22Rv1 (cell line): ENCODE results near the gene APBB3.

Experiments used
- H3K27ac ChIP-seq: fragments of 450-650 bp; 2 replicates; pipeline ENCODE4 v1.5.1; 2017
- CTCF ChIP-seq: fragments of 450-650 bp; IDR thresholded peaks from 2 replicates; pipeline ENCODE4 v1.5.1; 2017; ENCODE audit warnings: mild to moderate bottlenecking
- ZFX ChIP-seq: fragments of 450-650 bp; IDR thresholded peaks from 2 replicates; pipeline ENCODE4 v1.6.1; 2017; ENCODE audit warnings: antibody characterized with exemption, borderline replicate concordance

APBB3 gene

DNA sequence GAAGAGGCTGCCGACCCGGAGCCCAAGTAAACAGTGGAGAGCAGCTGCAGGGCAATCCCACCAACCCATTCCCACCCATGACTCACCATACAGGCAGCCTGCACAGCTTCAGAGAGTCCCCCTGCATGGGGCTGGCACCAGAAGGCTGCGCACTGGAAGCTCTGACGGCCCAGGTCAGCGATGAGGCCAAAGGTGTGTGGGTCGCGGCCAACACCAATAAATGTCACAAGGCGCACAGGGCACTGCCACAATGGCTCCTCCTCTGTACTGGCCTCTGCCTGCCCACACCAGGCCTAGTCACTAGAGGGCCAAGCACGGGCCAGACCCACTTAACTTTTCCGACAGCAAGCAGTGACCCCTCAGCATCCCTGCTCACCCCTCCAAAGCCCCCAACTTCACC is 4.2 kb downstream of the APBB3 start:
- H3K27ac ChIP-seq = no peak overlapping the region
- no peak for TF ChIP-seq ZFX
- TF ChIP-seq CTCF = no peak

- no peak for TF ChIP-seq ZFX
- TF ChIP-seq CTCF = no peak
These were observed 5.9 kb downstream of the APBB3 start for GRCh38 chr5:140558542-140558941.

DNA sequence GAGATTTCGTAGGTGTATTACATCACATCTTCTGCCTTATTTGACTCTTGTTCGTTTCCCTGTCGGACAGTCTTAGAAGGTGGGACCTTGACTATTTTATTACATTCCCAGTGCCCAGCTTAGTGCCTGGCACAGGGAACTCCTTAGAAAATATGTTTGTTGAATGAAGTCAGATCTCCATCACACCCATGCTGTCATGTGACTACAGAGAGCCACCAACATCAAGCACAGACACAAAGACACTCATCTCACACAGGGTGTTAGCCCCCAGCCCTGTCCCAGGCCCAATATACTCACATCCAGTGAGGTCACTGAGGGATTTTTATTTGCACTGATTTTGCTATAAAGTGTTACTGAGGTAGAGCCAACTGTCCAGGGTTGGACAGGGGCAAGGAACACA is 6.4 kb downstream of the APBB3 start:
- H3K27ac ChIP-seq = peak overlapping the region; percentile 74
- TF ChIP-seq ZFX = no peak
- no peak for TF ChIP-seq CTCF

More at GRCh38 chr5:140558542-140558941, 5.9 kb downstream of the APBB3 start:
- peak overlapping the region; percentile 74; the same call in 1 of the 2 replicates for H3K27ac ChIP-seq

GRCh38 chr5:140557136-140557805 is 7.1 kb downstream of the APBB3 start, which contains the start of gene SRA1:
Gene SRA1, minus strand, starts transcription at chr5:140557473. Its CDS starts 21 bp downstream, at chr5:140557452.
- peak within 1 kb of the TSS; percentile 74 for H3K27ac ChIP-seq
- TF ChIP-seq ZFX (no peak), CTCF (no peak)

DNA sequence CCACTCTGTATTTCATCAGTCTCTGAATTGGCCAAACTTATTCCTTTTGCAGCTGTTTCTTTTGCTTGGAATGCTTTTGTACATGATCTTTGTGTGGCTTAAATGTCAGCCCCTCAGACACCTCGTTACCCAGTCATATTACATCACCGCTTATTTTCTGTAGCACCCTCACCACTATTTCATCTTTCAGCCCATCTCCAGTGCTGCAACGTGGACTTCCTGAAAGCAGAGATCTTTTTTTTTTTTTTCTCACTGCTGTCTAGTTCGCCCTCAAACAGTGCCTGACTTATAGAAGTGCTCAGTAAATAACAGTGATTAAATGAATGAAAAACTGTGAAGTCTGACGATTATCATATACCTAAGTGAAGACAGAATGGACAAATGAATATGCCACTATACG is 8.0 kb downstream of the APBB3 start:
- peak overlapping the region; percentile 74 for H3K27ac ChIP-seq
- TF ChIP-seq CTCF = no peak
- no peak for TF ChIP-seq ZFX

- no peak overlapping the region; the same call in 1 of the 2 replicates for H3K27ac ChIP-seq
- TF ChIP-seq CTCF = no peak
- TF ChIP-seq ZFX = no peak
These were observed 8.6 kb downstream of the APBB3 start for GRCh38 chr5:140555747-140556312.

- no peak for TF ChIP-seq CTCF
- peak overlapping the region; percentile 42 for H3K27ac ChIP-seq
These were observed 9.9 kb downstream of the APBB3 start for GRCh38 chr5:140554454-140554853.
